ENCODE measurements around the gene ADARB1. TPM values are rescaled to one million over a fixed set of nuclear protein-coding genes. Genes with fewer than 3 reads are reported as not detected.

The ADARB1 gene
- total RNA-seq, 1 experiment from 2014 or later = 14.1 TPM

DNA sequence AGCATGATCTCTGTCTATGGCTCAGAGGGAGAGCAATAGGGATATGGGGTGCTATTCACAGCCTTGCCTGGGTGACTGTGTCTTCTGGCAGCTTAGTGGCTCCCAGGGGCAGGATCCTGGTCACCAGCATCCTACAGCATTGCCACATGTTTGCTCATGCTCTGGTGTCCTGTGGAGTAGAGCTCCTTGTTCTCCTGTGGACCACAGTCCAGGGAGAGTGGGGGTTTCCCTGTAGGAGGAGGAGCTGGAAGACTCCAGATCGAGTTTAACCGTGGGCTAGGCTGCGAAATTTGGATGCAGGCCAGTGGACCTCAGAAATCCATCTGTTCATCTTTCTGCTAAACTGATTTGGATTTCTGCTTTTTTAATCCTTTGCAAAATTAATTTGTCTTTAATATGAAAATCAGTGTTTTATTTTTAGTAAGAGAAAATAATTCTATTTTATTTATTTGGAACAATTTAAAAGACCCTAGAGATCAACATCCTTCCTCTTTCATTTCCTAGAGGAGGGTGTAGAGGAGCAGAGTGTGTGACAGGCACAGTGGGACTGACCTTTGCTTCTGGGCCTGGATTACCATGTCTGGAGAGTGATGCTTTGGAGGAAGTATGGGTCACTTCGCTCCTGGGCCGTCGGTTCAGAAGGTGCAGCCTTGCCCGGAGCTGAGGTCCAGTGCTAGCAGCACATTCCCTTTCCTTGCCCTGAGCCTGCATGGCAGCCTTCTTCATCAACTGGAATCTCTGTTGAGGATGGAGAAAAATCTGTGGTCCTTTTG, 17.4 kb downstream of the ADARB1 start:
- H4K20me1 ChIP-seq (ENCODE audit: low read length) = no peaks in the 10 kb centered on the region
- intact Hi-C loops (cut with micrococcal nuclease) = no loop called here
- ATAC-seq = no peak
- no peak overlapping the region for H3K9ac ChIP-seq (ENCODE audit: low read length)
- H3K9me3 ChIP-seq (ENCODE audit: low read length) = no peaks in the 10 kb centered on the region
- CTCF ChIA-PET = no interaction called here
- POLR2A ChIA-PET (ENCODE audit: unreplicated experiment) = no interaction called here
- H2AFZ ChIP-seq (ENCODE audit: low read length) = no peak overlapping the region
- DNase-seq = no peak
- BruUV-seq (replicated peaks) = no TSS peak
- no peak overlapping the region for H3K4me3 ChIP-seq (ENCODE audit: low read length)
- no peak for TF ChIP-seq EZH2phosphoT487 (IDR thresholded peaks at IDR 0.05; ENCODE audit: borderline replicate concordance, low read length)
- H3K36me3 ChIP-seq (ENCODE audit: low read depth, low read length) = no peaks in the 10 kb centered on the region
- H3K9me2 ChIP-seq (replicated peaks; ENCODE audit: low read length) = no peaks in the 10 kb centered on the region
- H3F3A ChIP-seq (ENCODE audit: low read length, unreplicated experiment) = no peaks in the 10 kb centered on the region
- no peaks in the 10 kb centered on the region for H3K4me1 ChIP-seq (ENCODE audit: insufficient read depth, low read length)
- peaks cover 47% of the 10 kb centered on the region for H3K79me2 ChIP-seq (ENCODE audit: low read length)
- no peaks in the 10 kb centered on the region for H3K27me3 ChIP-seq (ENCODE audit: low read length)
- H3K4me2 ChIP-seq (ENCODE audit: low read length) = no peak overlapping the region
- H3K27ac ChIP-seq (ENCODE audit: low read length) = no peak overlapping the region

DNA sequence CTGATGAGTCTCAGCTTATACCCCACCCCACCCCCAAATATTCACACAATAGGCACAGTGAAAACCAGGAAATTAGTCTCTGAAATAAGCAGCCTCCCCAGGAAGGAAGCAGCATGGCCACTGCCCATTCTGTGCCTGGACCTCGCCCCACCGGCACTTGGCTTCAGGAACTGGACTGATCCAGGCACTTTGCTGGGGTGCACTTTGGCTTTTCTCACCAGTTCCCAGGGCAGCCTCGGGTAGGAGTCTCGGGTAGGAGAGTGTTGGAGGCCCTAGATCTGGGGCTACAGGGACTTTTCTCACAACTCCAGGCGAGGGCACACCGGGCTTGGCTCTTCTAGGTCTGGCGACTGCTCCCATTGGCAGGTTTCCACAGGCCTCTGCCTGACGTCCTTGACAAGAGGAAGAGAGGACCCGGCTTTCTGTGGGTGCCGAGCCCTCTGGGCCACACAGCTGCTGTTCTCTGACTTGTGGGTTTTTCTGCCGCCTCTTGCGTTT, 18.7 kb downstream of the ADARB1 start:
- POLR2A ChIA-PET (ENCODE audit: unreplicated experiment) = no interaction called here
- no peak overlapping the region for H3K9ac ChIP-seq (ENCODE audit: low read length)
- BruUV-seq (replicated peaks) = no TSS peak
- CTCF ChIA-PET = no interaction called here
- intact Hi-C loops (cut with micrococcal nuclease) = no loop called here
- H3K4me1 ChIP-seq (ENCODE audit: insufficient read depth, low read length) = no peaks in the 10 kb centered on the region
- no peak overlapping the region for H3K27ac ChIP-seq (ENCODE audit: low read length)
- peaks cover 47% of the 10 kb centered on the region for H3K79me2 ChIP-seq (ENCODE audit: low read length)
- TF ChIP-seq EZH2phosphoT487 (IDR thresholded peaks at IDR 0.05; ENCODE audit: borderline replicate concordance, low read length) (no peak), EZH2 (IDR thresholded peaks at IDR 0.05; ENCODE audit: low read length, unreplicated experiment) (no peak)
- TF ChIP-seq, protein P1, sequence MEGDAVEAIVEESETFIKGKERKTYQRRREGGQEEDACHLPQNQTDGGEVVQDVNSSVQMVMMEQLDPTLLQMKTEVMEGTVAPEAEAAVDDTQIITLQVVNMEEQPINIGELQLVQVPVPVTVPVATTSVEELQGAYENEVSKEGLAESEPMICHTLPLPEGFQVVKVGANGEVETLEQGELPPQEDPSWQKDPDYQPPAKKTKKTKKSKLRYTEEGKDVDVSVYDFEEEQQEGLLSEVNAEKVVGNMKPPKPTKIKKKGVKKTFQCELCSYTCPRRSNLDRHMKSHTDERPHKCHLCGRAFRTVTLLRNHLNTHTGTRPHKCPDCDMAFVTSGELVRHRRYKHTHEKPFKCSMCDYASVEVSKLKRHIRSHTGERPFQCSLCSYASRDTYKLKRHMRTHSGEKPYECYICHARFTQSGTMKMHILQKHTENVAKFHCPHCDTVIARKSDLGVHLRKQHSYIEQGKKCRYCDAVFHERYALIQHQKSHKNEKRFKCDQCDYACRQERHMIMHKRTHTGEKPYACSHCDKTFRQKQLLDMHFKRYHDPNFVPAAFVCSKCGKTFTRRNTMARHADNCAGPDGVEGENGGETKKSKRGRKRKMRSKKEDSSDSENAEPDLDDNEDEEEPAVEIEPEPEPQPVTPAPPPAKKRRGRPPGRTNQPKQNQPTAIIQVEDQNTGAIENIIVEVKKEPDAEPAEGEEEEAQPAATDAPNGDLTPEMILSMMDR (conservative IDR thresholded peaks at IDR 0.05; ENCODE audit: low read depth, low read length) = no peak
- H3K4me2 ChIP-seq (ENCODE audit: low read length) = no peak overlapping the region
- ATAC-seq (no peak), DNase-seq (no peak)
- H3K27me3 ChIP-seq (ENCODE audit: low read length) = no peaks in the 10 kb centered on the region
- no peak overlapping the region for H3K4me3 ChIP-seq (ENCODE audit: low read length)
- H3F3A ChIP-seq (ENCODE audit: low read length, unreplicated experiment) = no peaks in the 10 kb centered on the region
- H3K9me2 ChIP-seq (replicated peaks; ENCODE audit: low read length) = no peaks in the 10 kb centered on the region
- H3K9me3 ChIP-seq (ENCODE audit: low read length) = no peaks in the 10 kb centered on the region
- H2AFZ ChIP-seq (ENCODE audit: low read length) = no peak overlapping the region
- H4K20me1 ChIP-seq (ENCODE audit: low read length) = no peaks in the 10 kb centered on the region
- H3K36me3 ChIP-seq (ENCODE audit: low read depth, low read length) = no peaks in the 10 kb centered on the region

DNA sequence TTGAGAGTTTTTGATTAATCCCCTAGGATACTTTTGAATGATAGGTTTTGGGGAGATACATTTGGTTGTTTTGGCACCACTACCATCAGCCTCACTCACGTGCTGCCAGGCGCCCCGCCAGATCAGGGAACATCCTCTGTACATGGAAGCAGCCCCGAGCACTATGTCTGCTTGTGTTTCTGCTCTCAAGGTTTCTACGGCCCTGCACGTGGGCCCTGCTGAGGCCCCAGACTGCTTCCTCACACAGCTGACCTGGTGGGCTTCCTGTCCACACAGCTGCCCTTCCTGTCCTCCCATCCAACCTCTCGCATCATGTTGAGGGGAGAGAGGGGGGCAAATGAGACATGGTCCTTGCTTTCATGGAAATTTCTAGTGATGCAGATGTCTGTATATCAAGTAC, 20.0 kb downstream of the ADARB1 start:
- H3F3A ChIP-seq (ENCODE audit: low read length, unreplicated experiment) = no peaks in the 10 kb centered on the region
- no peaks in the 10 kb centered on the region for H3K27me3 ChIP-seq (ENCODE audit: low read length)
- no peak for TF ChIP-seq EZH2phosphoT487 (IDR thresholded peaks at IDR 0.05; ENCODE audit: borderline replicate concordance, low read length)
- TF ChIP-seq, protein P1 (conservative IDR thresholded peaks at IDR 0.05; ENCODE audit: low read depth, low read length) = no peak
- no peak for DNase-seq
- no peaks in the 10 kb centered on the region for H3K36me3 ChIP-seq (ENCODE audit: low read depth, low read length)
- H4K20me1 ChIP-seq (ENCODE audit: low read length) = no peaks in the 10 kb centered on the region
- H3K4me1 ChIP-seq (ENCODE audit: insufficient read depth, low read length) = no peaks in the 10 kb centered on the region
- H2AFZ ChIP-seq (ENCODE audit: low read length) = no peak overlapping the region
- H3K27ac ChIP-seq (ENCODE audit: low read length) = no peak overlapping the region
- H3K9ac ChIP-seq (ENCODE audit: low read length) = no peak overlapping the region
- peaks cover 40% of the 10 kb centered on the region for H3K79me2 ChIP-seq (ENCODE audit: low read length)
- ChIA-PET POLR2A (ENCODE audit: unreplicated experiment) (no interaction called here), CTCF (no interaction called here)
- H3K4me3 ChIP-seq (ENCODE audit: low read length) = no peak overlapping the region
- BruUV-seq (replicated peaks) = no TSS peak
- no peaks in the 10 kb centered on the region for H3K9me3 ChIP-seq (ENCODE audit: low read length)
- no peak overlapping the region for H3K4me2 ChIP-seq (ENCODE audit: low read length)
- intact Hi-C loops (cut with micrococcal nuclease) = no loop called here
- no peaks in the 10 kb centered on the region for H3K9me2 ChIP-seq (replicated peaks; ENCODE audit: low read length)
- ATAC-seq = no peak

Measured in PC-3 (cell line).